Amygdala (tissue), 56 donors: ENCODE measurements around the gene KRT12.
"Not testable (repeated sequence)": the region's sequence is repeated elsewhere in the genome, so short reads cannot be mapped to it uniquely, and the experiment has no call there.

ENCODE experiments used
- DNase-seq, 56 donors: peaks; one replicate each; lab custom pipeline; 2025; lab: John Stamatoyannopoulos, UW

Gene KRT12

GRCh38 chr17:40818733-40819527 is 48.1 kb downstream of the KRT12 start:
- peak in 52 of 56 donors; percentile 6 to 82 (median 57) for DNase-seq

- DNase-seq, result no peak
Measured at GRCh38 chr17:40818343-40818732, 48.7 kb downstream of the KRT12 start.

DNA sequence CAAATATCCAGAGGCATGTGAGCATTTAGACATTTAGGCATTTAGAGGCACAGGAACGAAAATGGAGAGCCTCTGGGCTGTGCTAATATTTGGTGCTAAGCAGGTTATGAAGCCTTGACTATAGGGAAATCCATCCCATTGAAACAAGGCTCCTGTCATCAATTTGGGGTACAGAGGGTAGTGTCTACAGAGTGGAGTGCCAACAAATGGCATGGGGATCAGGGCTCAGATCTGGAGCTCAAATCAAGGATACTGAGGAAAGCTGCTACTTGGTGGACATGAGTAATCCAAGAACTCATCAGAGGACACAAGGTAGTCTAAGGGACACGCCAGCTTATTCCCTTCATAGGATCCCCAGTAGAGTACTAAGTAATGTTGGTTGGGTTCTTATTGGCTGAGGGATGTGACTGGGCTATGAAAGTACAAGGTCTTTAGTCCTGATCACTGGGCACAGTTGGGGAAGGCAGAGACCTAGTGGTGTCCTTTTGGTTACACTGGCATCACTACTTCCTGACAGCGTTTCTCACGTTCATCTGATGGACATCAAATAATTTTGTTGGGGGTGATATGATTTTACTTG is 49.8 kb downstream of the KRT12 start:
- DNase-seq, result no peak

- DNase-seq, result no peak
Measured at GRCh38 chr17:40816569-40816968, 50.5 kb downstream of the KRT12 start.

DNA sequence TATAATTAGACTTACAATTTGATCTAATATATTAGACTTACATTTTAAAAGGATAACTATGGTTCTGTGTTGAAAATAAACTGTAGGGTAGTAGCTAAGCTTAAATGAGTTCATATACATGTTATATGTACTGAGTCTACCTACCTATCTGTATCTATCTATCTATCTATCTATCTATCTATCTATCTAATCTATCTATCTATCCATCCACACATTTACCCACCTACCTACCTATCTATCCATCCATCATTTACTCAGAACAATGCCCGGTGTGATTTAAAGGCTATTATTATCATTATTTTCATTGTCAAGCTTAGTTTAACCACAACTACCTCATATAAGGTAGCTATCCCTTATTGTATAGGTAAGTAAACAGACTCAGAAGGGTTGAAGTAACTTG is 51.6 kb downstream of the KRT12 start:
- DNase-seq, result no peak

DNA sequence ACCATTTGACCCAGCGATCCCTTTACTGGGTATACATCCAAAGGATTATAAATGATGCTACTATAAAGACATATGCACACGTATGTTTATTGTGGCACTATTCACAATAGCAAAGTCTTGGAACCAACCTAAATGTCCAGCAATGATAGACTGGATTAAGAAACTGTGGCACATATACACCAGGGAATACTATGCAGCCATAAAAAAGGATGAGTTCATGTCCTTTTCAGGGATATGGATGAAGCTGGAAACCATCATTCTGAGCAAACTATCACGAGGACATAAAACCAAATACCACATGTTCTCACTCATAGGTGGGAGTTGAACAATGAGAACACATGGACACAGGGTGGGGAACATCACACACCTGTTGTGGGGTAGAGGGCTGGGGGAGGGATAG is 52.4 kb downstream of the KRT12 start:
- not testable (repeated sequence) for DNase-seq

DNA sequence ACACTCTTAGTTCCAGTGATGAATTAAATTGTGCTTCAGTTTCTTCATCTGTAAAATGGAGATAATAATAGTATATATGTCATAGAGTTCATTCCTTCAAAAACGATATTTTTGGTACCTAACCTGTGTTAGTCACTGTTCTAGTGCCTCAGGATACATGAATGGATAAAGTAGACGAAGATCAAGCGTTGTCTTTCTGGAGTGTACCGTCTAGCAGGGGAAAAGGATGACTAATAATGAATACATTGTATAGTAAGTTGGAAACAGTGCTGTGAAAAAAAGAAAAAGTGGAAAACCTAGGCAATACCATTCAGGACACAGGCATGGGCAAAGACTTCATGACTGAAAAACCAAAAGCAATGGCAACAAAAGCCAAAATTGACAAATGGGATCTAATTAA is 53.2 kb downstream of the KRT12 start:
- no peak for DNase-seq

DNA sequence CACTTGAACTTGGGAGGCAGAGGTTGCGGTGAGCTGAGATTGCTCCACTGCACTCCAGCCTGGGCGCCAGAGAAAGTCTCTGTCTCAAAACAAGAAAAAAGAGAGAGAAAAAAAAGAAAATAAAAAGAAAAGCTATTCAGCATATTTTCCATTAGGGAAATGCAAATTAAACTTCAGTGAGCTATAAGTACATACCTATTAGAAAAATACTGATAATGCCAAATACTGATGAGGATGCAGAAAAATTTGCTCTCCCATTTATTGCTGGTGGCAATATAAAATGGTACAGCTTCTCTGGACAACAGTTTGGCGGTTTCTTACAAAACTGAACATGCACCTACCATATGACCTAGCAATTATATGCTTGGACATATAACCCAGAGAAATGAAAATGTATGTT is 54.4 kb downstream of the KRT12 start:
- no peak for DNase-seq
